ENCODE measurements around the gene NPW.
"Not testable (repeated sequence)": the region's sequence is repeated elsewhere in the genome, so short reads cannot be mapped to it uniquely, and the experiment has no call there.

The NPW gene

DNA sequence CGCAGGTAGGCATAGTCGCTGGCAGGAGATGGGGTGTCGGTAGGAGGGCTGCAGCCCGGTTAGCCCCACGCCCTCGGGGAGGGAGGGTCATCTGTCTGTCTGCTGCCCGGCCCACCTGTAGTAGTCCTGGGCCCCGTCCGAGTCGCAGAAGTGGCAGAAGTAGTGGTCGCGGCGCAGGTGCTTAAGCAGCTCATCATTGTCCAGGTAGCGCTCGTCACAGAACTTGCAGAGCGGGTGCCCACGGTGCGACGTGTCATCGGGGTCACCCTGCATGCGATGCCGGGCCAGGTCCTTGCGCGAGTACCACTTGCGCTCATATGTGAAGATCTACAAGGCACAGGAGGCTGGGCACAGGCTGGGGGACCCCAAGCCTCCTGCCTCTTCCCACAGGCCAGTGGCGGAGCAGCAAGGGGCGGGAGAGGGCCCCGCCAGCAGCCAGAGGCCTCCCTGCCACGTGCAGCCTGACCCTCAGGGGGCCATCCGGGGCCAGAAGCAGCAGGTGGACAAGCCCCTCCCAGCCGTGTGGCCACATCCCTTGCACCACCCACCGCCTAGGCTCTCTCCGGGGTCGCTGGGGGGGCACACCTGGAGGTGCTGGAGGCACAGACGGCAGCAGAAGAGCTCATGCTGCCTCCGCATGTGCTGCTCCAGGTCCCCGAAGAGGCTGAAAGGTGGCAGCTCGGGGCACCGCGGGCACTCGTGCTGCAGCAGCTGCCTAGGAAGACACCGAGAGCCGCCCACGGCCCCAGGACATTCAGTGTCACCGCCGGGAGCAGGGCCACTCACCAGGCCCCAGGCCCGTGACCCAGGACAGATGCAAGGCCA, 17.0 kb upstream of the NPW start:
- no peak for DNase-seq (ENCODE audit: low read depth)

GRCh38 chr16:2003231-2003826, 16.3 kb upstream of the NPW start:
- DNase-seq (ENCODE audit: low read depth): no peak

- no peak for DNase-seq (ENCODE audit: low read depth)
These were observed 15.6 kb upstream of the NPW start for GRCh38 chr16:2003827-2004641.

GRCh38 chr16:2004795-2005517, 14.6 kb upstream of the NPW start:
- DNase-seq (ENCODE audit: low read depth): no peak

DNA sequence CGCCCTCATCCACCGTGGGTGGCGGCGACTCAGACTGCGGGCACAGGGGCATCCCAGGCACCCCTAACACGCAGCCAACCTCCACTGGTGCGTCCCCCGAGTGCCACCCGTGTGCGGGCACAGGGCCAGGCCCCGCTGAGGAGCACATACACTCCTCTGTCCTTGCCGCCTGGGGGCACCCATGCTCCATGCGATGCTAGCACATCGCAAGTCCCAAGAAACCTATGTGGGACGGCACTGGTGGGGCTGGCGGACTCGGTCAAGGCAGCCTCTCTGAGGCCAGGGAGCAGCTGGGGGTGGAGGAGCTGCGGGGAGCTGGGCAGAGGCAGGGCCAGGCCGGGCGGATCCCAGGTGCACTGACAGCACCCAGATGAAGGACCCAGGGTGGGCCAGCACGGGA, 13.9 kb upstream of the NPW start:
- DNase-seq (ENCODE audit: low read depth): no peak

DNA sequence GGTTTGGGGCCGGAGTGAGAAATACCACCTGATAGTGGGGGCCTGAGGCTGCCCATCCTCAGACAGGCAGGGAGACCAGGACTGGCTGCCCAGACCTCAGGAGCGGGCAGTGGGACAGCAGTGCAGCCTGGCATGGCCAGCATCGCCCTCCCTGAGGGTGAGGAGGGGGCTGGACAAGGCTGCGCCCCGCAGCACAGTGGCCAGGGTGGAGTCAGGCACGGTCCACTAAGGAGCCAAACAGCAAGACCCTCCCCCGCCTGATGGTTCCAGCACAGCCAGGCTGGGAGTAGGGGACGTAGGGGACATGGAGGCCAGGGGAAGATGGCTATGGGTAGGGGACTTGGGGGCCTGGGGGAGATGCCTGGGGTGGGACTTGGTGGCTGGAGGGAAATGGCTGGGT, 13.3 kb upstream of the NPW start:
- no peak for DNase-seq (ENCODE audit: low read depth)

DNA sequence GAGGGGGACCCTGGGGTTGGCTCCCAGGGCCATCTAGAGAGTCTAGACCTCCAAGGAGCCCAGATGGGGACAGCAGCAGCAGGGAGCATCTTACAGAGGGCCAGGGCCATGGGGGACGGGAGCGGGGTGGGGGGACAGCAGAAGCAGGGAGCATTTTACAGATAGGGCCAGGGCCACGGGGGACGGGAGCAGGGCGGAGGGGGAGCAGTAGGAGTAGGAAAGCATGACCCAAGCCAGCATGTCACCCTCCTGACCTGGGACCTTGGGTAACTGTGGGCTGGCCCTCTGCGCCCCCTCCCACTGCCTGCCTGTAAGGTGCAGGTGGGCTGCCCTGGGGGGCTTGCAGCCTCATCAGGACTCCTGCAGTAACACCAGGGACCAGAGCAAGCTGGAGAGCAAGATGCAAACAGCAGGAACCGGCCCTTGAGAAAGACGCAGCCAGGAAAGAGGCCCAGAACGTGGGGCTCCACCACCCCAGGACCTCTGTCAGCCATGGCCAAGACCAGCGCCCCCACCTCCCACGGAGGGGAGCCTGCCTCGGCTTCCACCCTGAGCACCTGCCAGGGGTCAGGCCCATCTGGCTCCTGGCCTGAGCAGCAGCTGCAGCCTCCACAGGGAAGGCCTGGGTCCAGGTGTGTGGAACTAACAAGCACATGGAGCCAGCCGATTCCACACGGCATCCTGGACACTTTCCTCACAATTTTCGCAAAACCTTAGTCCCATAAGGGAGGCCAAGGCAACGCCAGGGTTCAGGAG, 12.3 kb upstream of the NPW start:
- DNase-seq (ENCODE audit: low read depth): no peak

DNA sequence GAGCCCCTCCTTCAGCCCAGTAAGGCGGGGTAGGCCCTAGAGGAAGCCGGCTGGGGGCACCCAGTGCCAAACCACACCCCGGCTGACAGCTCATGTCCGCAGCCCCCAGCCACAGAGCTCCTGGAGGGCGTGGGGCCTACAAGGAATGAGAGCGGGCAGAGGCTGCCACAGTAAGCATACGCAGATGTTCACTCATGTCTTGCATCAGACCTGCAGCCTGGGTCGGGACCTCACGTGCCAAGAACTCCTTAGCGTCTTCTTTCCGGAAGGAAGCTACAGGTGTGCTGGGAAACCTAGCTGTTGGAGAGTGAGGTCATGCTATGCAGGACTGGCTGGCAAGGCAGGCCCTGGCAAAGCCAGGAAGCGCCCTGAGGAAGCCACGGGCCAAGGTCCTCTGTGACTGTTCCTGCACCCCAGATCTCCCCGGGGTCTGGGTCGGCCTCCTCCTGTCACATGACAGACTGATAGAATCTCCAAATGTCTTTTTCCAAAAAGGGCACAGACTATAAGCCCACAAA, 11.5 kb upstream of the NPW start:
- no peak for DNase-seq (ENCODE audit: low read depth)

DNA sequence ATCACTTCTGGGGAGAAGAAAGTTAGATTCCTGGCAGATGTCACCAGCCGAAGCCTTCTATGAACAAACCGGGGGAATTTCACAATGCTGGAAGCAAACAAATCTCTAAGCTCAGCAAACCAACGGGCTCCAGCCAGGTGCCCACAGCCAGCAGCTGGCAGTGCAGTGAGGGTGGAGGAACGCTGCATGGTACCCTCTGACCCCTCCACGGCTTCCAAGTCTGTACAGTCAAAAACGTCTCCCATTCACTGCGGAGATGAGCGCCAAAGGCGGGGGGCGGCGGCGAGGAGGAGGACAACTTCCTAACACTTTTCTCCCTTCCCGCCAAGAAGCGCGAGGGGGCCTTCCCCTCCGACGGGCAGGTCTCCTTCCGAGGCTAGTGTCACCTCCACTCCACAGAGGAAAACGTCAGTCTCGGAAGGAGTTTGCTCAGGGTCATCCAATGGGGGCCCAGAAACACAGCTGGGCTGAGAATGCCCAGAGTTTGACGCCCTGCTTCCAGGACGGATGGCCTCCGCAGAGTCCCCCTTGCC, 10.9 kb upstream of the NPW start:
- DNase-seq (ENCODE audit: low read depth): no peak

- no peak for DNase-seq (ENCODE audit: low read depth)
These were observed 10.3 kb upstream of the NPW start for GRCh38 chr16:2009164-2009711.

DNA sequence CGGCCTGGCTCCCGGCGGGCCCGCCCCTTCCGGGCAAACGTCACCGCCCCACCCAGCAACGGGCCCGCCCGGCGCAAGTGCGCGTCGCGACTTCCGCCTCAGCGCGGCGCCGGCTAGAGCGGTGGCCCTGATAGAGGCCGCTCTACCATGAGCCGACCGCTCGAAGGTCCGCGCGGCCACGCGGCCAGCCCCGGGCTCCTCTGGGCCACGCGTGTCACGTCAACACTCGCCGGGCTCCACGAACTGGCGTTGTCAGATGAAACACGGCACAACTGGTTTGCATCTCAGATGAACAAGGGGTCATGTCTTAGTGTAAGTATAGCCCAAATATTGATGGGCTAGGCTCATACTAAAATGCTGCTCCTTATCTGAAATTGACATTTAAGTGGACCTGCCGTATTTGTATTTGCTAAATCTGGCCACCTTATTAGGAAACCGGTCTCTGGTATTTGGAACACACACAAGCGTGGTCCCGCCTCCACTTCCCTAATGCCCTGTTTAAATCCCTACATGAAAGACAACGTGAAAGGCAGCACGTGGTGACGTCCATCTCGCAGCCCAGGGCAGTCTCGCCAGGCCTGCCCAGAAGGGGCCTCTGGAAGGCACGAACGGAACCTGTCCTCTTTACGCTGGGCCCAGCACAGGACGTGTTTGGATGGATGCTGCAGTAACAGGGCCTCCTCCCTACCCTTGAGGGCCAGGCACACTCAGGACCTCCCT, 9.6 kb upstream of the NPW start, which contains the start of gene ZNF598:
Gene ZNF598 (minus strand): TSS at position 31 of the 720 bp plus-strand sequence.
- no peak for DNase-seq (ENCODE audit: low read depth)

- DNase-seq (ENCODE audit: low read depth): not testable (repeated sequence)
These were observed 7.9 kb upstream of the NPW start for GRCh38 chr16:2011726-2012125.

DNA sequence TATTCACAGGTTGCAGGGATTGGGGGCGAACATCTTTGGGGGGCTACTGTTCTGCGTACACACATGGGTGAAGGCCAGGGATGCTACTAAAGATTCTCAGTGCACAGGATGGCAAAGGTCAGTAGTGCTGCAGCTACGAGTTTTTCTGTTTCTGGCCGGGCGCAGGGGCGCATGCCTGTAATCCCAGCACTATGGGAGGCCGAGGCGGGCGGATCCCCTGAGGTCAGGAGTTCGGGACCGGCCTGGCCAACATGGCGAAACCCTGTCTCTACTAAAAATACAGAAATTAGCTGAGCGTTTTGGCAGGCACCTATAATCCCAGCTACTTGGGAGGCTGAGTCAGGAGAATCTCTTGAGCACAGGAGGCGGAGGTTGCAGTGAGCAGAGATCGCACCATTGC, 6.1 kb upstream of the NPW start:
- no peak for DNase-seq (ENCODE audit: low read depth)

- DNase-seq (ENCODE audit: low read depth): no peak
These were observed 4.3 kb upstream of the NPW start for GRCh38 chr16:2015117-2015946.

DNA sequence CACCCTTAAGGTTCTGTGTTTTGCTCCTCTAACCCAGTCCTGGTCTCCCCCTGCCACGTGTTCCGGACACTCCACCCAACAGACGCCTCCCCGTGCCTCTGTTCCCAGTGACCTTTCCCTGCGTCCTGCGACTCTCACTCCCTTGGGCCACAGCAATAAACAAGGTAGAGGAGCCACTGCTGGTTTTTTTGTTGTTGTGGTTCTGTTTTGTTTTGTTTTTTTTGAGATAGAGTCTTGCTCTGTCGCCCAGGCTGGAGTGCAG, 3.7 kb upstream of the NPW start:
- DNase-seq (ENCODE audit: low read depth): no peak

DNA sequence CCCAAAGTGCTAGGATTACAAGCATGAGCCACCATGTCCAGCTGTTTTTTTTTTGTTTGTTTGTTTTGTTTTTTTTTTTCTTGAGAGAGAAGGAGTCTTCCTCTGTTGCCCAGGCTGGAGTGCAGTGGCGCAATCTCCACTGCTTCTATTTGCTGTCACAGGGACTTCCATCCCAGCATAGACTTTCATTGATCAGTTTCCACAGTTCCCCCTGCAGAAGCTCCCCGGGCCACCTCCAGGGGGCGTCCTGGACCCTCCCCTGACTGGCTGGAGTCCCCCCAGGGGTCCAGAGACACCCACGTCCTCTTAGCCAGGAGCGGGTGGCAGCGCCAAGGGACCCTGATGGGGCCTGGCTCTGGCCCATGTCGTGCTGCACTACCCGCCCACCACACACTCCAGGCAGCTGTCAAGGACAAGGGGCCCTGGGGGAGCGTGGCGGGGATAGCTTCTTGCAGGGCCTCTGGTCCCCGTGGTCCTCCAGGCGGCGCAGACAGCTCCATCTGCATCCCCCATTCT, 3.1 kb upstream of the NPW start:
- DNase-seq (ENCODE audit: low read depth): no peak

GRCh38 chr16:2019921-2020831, 591 bp downstream of the NPW start:
- DNase-seq (ENCODE audit: low read depth): no peak

- DNase-seq (ENCODE audit: low read depth): no peak
These were observed 3.1 kb downstream of the NPW start for GRCh38 chr16:2022723-2023091.

Data from GM04503 (cell line).